SK-N-SH (cell line): Measurements from ENCODE around the gene SLC23A1. TPM values are rescaled to one million over a fixed set of nuclear protein-coding genes. Genes with fewer than 3 reads are reported as not detected.

Source experiments
- CTCF ChIA-PET: fragments of 300-600, 350-600 bp; formaldehyde crosslinking; extraction: SDS; loops from one replicate; lab custom pipeline; 2021; lab: Yijun Ruan, JAX
- POLR2A ChIA-PET: fragments of 350-600 bp; sonication (Branson Sonifier 250); formaldehyde crosslinking; extraction: SDS; loops from one replicate; lab custom pipeline; 2020; ENCODE audit warnings: antibody characterized with exemption, inconsistent platforms; lab: Yijun Ruan, JAX
- DNase-seq: peaks from one replicate; pipeline ENCODE4 v3.0.0; 2012
- H2AFZ ChIP-seq: fragments of 200-600 bp; sonication (generic); 2 replicates; pipeline ENCODE4 v1.8.1; 2016; ENCODE audit warnings: antibody characterized with exemption, mild to moderate bottlenecking, low read depth
- H3F3A ChIP-seq: fragments of 200-600 bp; sonication (generic); replicated peaks from 2 replicates; pipeline ENCODE3; 2016; ENCODE audit warnings: antibody characterized with exemption, mild to moderate bottlenecking; ENCODE audit not compliant: insufficient read depth
- H3K27ac ChIP-seq, 2 experiments: fragments of 200-500 bp in 1 of 2; fragments of 200-600 bp in 1 of 2; sonication (Bioruptor generic) in 1 of 2; sonication (generic), shearing (Covaris generic) in 1 of 2; 2 replicates each; pipeline versions ENCODE4 v1.5.1 to v1.6.1; 2014 to 2016; ENCODE audit warnings: low read depth in 2 of 2, inconsistent platforms in 1 of 2, low read length in 1 of 2, mild to moderate bottlenecking in 1 of 2, mixed read lengths in 1 of 2
- H3K27me3 ChIP-seq: fragments of 200-600 bp; sonication (generic), shearing (Covaris generic); 2 replicates; pipeline ENCODE4 v1.6.1; 2016; ENCODE audit warnings: mixed run types; ENCODE audit not compliant: insufficient read depth
- H3K36me3 ChIP-seq, 2 experiments: fragments of 200-500 bp in 1 of 2; fragments of 200-600 bp in 1 of 2; sonication (Bioruptor generic) in 1 of 2; sonication (generic) in 1 of 2; replicated peaks in 1 of 2; 2 replicates each; pipeline versions ENCODE3 to v1.5.1; 2014 to 2016; ENCODE audit warnings: low read length in 1 of 2, mild to moderate bottlenecking in 1 of 2; ENCODE audit not compliant: insufficient read depth in 2 of 2, control insufficient read depth in 1 of 2
- H3K4me1 ChIP-seq, 2 experiments: fragments of 200-500 bp in 1 of 2; fragments of 200-600 bp in 1 of 2; sonication (Bioruptor generic) in 1 of 2; sonication (generic), shearing (Covaris generic) in 1 of 2; 2 replicates each; pipeline versions ENCODE4 v1.5.1 to v1.6.1; 2014 to 2016; ENCODE audit warnings: low read depth in 1 of 2, low read length in 1 of 2, mixed run types in 1 of 2; ENCODE audit not compliant: insufficient read depth in 2 of 2, control insufficient read depth in 1 of 2
- H3K4me2 ChIP-seq: fragments of 200-600 bp; sonication (generic), shearing (Covaris generic); 2 replicates; pipeline ENCODE4 v1.6.1; 2017; ENCODE audit warnings: mixed run types
- H3K4me3 ChIP-seq, 2 experiments: fragments of 200-500 bp in 1 of 2; fragments of 200-600 bp in 1 of 2; sonication (Bioruptor generic) in 1 of 2; sonication (generic), shearing (Covaris generic) in 1 of 2; 2 replicates each; pipeline versions ENCODE4 v1.5.1 to v1.8.1; 2014 to 2016; ENCODE audit warnings: low read depth in 2 of 2, inconsistent platforms in 1 of 2, low read length in 1 of 2, mild to moderate bottlenecking in 1 of 2, mixed read lengths in 1 of 2, moderate library complexity in 1 of 2
- H3K79me2 ChIP-seq: fragments of 200-600 bp; sonication (generic); 2 replicates; pipeline ENCODE4 v1.8.1; 2017; ENCODE audit warnings: mild to moderate bottlenecking; ENCODE audit not compliant: insufficient read depth
- H3K9ac ChIP-seq: fragments of 200-600 bp; sonication (generic); 2 replicates; pipeline ENCODE4 v1.6.1; 2017; ENCODE audit warnings: mixed run types
- H3K9me2 ChIP-seq: fragments of 200-600 bp; sonication (generic); 2 replicates; pipeline ENCODE4 v1.6.1; 2017; ENCODE audit warnings: mixed run types
- H3K9me3 ChIP-seq: fragments of 200-600 bp; sonication (generic); 2 replicates; pipeline ENCODE4 v1.6.1; 2017; ENCODE audit warnings: mixed run types, mild to moderate bottlenecking, moderate library complexity
- H4K20me1 ChIP-seq: fragments of 200-600 bp; sonication (generic); 2 replicates; pipeline ENCODE4 v1.6.1; 2017; ENCODE audit warnings: mild to moderate bottlenecking, mixed run types; ENCODE audit not compliant: insufficient read depth
- ELF1 ChIP-seq: IDR thresholded peaks from 2 replicates; pipeline ENCODE4 v1.4.0; 2012
- EP300 ChIP-seq, 2 experiments: IDR thresholded peaks; 2 replicates each; pipeline versions ENCODE4 v1.4.0 to v1.6.1; 2012; ENCODE audit warnings: borderline replicate concordance in 1 of 2, low read depth in 1 of 2, low read length in 1 of 2
- EZH2phosphoT487 ChIP-seq: fragments of 200-600 bp; sonication (generic); IDR thresholded peaks from 2 replicates; pipeline ENCODE4 v1.6.1; 2017; ENCODE audit warnings: low read depth, mixed run types, mild to moderate bottlenecking, antibody characterized with exemption, moderate library complexity, borderline replicate concordance
- FOSL2 ChIP-seq: IDR thresholded peaks from 2 replicates; pipeline ENCODE4 v1.4.0; 2012; ENCODE audit warnings: low read depth, mild to moderate bottlenecking, moderate library complexity, borderline replicate concordance
- FOXM1 ChIP-seq: IDR thresholded peaks from 2 replicates; pipeline ENCODE4 v1.4.0; 2012; ENCODE audit warnings: low read depth, mild to moderate bottlenecking
- GABPA ChIP-seq: IDR thresholded peaks from 2 replicates; pipeline ENCODE4 v1.4.0; 2012; ENCODE audit warnings: low read depth, mild to moderate bottlenecking
- JUND ChIP-seq: IDR thresholded peaks from 2 replicates; pipeline ENCODE4 v1.4.0; 2012
- MEF2A ChIP-seq: IDR thresholded peaks from 2 replicates; pipeline ENCODE4 v1.4.0; 2012; ENCODE audit warnings: low read depth, borderline replicate concordance
- NRF1 ChIP-seq: IDR thresholded peaks from 2 replicates; pipeline ENCODE4 v1.6.1; 2012; ENCODE audit warnings: low read depth, mild to moderate bottlenecking, low read length
- RAD21 ChIP-seq: IDR thresholded peaks from 2 replicates; pipeline ENCODE4 v1.6.1; 2012; ENCODE audit warnings: mild to moderate bottlenecking, low read length
- RFX5 ChIP-seq: IDR thresholded peaks from 2 replicates; pipeline ENCODE4 v1.6.1; 2012; ENCODE audit warnings: mild to moderate bottlenecking, improper control_type of control experiment, low read length
- RXRA ChIP-seq: IDR thresholded peaks from 2 replicates; pipeline ENCODE4 v1.4.0; 2012; ENCODE audit warnings: low read depth, mild to moderate bottlenecking, borderline replicate concordance
- SIN3A ChIP-seq: IDR thresholded peaks from 2 replicates; pipeline ENCODE4 v1.6.1; 2012; ENCODE audit warnings: low read depth, mild to moderate bottlenecking, low read length, moderate library complexity, borderline replicate concordance
- TAF1 ChIP-seq: IDR thresholded peaks from 2 replicates; pipeline ENCODE4 v1.6.1; 2012; ENCODE audit warnings: low read depth, mild to moderate bottlenecking, low read length, moderate library complexity, borderline replicate concordance
- TCF12 ChIP-seq: IDR thresholded peaks from 2 replicates; pipeline ENCODE4 v1.4.0; 2012
- TEAD4 ChIP-seq: IDR thresholded peaks from 2 replicates; pipeline ENCODE4 v1.4.0; 2012; ENCODE audit warnings: mild to moderate bottlenecking, borderline replicate concordance; ENCODE audit not compliant: insufficient read depth
- YY1 ChIP-seq: IDR thresholded peaks from 2 replicates; pipeline ENCODE4 v1.4.0; 2012; ENCODE audit warnings: low read depth, mild to moderate bottlenecking
- WGBS: methylation state at CpG from one replicate; pipeline ENCODE4 v1.1.6; 2017; ENCODE audit warnings: low lambda C conversion rate; 5-methylcytosine and 5-hydroxymethylcytosine counted together
- polyA plus RNA-seq, 3 experiments: library from polyadenylated mRNA; depleted of rRNA; stranded (reverse); fragments of >200 nt; gene quantifications; 2 replicates each; pipeline ENCODE4 v1.2.3, GENCODE V29; 2012
- TF ChIP-seq, protein P1 (sequence below): IDR thresholded peaks from 2 replicates; pipeline ENCODE4; 2012
- TF ChIP-seq, protein P2 (sequence below): IDR thresholded peaks from 2 replicates; pipeline ENCODE4 v1.6.1; 2012; ENCODE audit warnings: mild to moderate bottlenecking, low read depth, low read length, moderate library complexity
- TF ChIP-seq, protein P3 (sequence below): IDR thresholded peaks from 2 replicates; pipeline ENCODE4 v1.4.0; 2012; ENCODE audit warnings: low read depth
- TF ChIP-seq, protein P4 (sequence below): fragments of 200-600 bp; sonication (generic); IDR thresholded peaks from 2 replicates; pipeline ENCODE4 v1.6.1; 2017; ENCODE audit warnings: antibody characterized with exemption, mild to moderate bottlenecking, moderate library complexity

SLC23A1 gene
- polyA plus RNA-seq, 1 of the 3 experiments (the other 2 are of a cell fraction): not detected

DNA sequence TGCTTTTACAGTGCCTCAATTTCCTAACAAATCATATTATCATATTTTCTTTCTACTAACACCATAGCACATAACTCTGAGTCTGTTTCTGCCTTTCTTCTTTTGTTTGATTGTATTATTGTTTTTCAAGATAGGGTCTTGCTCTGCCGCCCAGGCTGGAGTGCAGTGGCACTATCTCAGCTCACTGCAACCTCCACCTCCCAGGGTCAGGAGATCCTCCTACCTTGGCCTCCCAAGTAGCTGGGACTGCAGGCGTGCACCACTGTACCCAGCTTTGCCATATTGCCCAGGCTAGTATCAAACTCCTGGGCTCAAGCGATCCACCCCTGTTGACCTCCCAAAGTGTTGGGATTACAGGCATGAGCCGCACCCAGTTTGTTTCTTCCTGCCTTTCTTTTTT, 22.7 kb downstream of the SLC23A1 start:
- Histone ChIP-seq H3K4me3 (no peak overlapping the region), H3K79me2 (peaks cover 95% of the 10 kb centered on the region), H3K9me3 (no peaks in the 10 kb centered on the region), H3K36me3 (peaks cover 17 to 22% of the 10 kb centered on the region in 2 experiments), H3K9me2 (no peaks in the 10 kb centered on the region), H3K9ac (no peak overlapping the region), H3F3A (peaks cover 16% of the 10 kb centered on the region), H3K4me1 (no peaks in the 10 kb centered on the region), H3K27me3 (no peaks in the 10 kb centered on the region), H3K27ac (no peak overlapping the region), H3K4me2 (no peak overlapping the region), H2AFZ (no peak overlapping the region), H4K20me1 (peaks cover 86% of the 10 kb centered on the region)
- POLR2A ChIA-PET: no interaction called here
- TF ChIP-seq, protein P1, sequence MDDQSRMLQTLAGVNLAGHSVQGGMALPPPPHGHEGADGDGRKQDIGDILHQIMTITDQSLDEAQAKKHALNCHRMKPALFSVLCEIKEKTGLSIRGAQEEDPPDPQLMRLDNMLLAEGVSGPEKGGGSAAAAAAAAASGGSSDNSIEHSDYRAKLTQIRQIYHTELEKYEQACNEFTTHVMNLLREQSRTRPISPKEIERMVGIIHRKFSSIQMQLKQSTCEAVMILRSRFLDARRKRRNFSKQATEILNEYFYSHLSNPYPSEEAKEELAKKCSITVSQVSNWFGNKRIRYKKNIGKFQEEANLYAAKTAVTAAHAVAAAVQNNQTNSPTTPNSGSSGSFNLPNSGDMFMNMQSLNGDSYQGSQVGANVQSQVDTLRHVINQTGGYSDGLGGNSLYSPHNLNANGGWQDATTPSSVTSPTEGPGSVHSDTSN: no peak
- TF ChIP-seq TCF12 (no peak), GABPA (no peak), NRF1 (no peak), ELF1 (no peak), TEAD4 (no peak)
- CTCF ChIA-PET: interaction anchor here (0.7 kb wide), 1 partner anchor 96 kb away, joined by 3 read pairs; no protein-coding TSS in a partner anchor
- WGBS: 94% methylated on average over 4 of the region's 4 CpGs
- DNase-seq: no peak

DNA sequence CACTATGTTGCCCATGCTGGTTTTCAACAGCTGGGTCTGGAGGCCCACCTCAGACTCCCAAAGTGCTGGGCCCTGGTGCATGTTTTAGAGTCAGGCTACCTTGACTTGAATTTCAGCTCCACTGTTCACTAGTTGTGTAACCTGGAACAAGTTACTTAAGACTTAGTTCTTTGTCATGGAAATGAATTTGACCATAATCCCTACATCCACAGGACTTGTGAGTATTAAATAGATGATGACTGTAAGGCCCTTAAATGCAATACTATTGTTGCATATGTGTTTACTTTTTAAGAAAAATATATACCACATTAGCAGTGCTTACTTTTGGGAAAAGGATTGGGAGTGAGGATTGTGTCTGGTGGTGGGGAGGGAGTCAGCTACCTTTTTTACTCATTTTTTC, 25.0 kb downstream of the SLC23A1 start:
- Histone ChIP-seq H3K36me3 (peaks cover 12 to 27% of the 10 kb centered on the region in 2 experiments), H3K79me2 (peaks cover 100% of the 10 kb centered on the region), H3K27ac (no peak overlapping the region), H3K27me3 (no peaks in the 10 kb centered on the region), H3K9ac (no peak overlapping the region), H3K9me3 (no peaks in the 10 kb centered on the region), H3K4me3 (no peak overlapping the region), H3K4me1 (no peaks in the 10 kb centered on the region), H3K4me2 (no peak overlapping the region), H3K9me2 (no peaks in the 10 kb centered on the region), H4K20me1 (peaks cover 100% of the 10 kb centered on the region), H3F3A (peaks cover 3% of the 10 kb centered on the region), H2AFZ (no peak overlapping the region)
- CTCF ChIA-PET: no interaction called here
- no peak for DNase-seq
- TF ChIP-seq JUND (no peak), ELF1 (no peak), NRF1 (no peak), SIN3A (no peak), TEAD4 (no peak), TAF1 (no peak), MEF2A (no peak), RXRA (no peak), EZH2phosphoT487 (no peak), EP300 (IDR thresholded peaks at IDR 0.05; ENCODE audit: borderline replicate concordance in 1 of 2, low read depth in 1 of 2, low read length in 1 of 2) (no peak), YY1 (no peak), FOXM1 (no peak), RFX5 (no peak), FOSL2 (no peak), TCF12 (no peak), RAD21 (no peak)
- TF ChIP-seq, protein P2, sequence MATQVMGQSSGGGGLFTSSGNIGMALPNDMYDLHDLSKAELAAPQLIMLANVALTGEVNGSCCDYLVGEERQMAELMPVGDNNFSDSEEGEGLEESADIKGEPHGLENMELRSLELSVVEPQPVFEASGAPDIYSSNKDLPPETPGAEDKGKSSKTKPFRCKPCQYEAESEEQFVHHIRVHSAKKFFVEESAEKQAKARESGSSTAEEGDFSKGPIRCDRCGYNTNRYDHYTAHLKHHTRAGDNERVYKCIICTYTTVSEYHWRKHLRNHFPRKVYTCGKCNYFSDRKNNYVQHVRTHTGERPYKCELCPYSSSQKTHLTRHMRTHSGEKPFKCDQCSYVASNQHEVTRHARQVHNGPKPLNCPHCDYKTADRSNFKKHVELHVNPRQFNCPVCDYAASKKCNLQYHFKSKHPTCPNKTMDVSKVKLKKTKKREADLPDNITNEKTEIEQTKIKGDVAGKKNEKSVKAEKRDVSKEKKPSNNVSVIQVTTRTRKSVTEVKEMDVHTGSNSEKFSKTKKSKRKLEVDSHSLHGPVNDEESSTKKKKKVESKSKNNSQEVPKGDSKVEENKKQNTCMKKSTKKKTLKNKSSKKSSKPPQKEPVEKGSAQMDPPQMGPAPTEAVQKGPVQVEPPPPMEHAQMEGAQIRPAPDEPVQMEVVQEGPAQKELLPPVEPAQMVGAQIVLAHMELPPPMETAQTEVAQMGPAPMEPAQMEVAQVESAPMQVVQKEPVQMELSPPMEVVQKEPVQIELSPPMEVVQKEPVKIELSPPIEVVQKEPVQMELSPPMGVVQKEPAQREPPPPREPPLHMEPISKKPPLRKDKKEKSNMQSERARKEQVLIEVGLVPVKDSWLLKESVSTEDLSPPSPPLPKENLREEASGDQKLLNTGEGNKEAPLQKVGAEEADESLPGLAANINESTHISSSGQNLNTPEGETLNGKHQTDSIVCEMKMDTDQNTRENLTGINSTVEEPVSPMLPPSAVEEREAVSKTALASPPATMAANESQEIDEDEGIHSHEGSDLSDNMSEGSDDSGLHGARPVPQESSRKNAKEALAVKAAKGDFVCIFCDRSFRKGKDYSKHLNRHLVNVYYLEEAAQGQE: no peak
- TF ChIP-seq, protein P3, sequence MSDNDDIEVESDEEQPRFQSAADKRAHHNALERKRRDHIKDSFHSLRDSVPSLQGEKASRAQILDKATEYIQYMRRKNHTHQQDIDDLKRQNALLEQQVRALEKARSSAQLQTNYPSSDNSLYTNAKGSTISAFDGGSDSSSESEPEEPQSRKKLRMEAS: no peak
- TF ChIP-seq, protein P4, sequence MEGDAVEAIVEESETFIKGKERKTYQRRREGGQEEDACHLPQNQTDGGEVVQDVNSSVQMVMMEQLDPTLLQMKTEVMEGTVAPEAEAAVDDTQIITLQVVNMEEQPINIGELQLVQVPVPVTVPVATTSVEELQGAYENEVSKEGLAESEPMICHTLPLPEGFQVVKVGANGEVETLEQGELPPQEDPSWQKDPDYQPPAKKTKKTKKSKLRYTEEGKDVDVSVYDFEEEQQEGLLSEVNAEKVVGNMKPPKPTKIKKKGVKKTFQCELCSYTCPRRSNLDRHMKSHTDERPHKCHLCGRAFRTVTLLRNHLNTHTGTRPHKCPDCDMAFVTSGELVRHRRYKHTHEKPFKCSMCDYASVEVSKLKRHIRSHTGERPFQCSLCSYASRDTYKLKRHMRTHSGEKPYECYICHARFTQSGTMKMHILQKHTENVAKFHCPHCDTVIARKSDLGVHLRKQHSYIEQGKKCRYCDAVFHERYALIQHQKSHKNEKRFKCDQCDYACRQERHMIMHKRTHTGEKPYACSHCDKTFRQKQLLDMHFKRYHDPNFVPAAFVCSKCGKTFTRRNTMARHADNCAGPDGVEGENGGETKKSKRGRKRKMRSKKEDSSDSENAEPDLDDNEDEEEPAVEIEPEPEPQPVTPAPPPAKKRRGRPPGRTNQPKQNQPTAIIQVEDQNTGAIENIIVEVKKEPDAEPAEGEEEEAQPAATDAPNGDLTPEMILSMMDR: no peak
- POLR2A ChIA-PET: no interaction called here
